Stimulated activated CD4-positive, alpha-beta T cell treated with anti-CD3 and anti-CD28 coated beads, Interleukin-12 subunit alpha, Interleukin-12 subunit beta, amount 100 ng/mL, for 48 hours (primary cell): ENCODE data around the gene FNIP2.
"Not testable (repeated sequence)": the region's sequence is repeated elsewhere in the genome, so short reads cannot be mapped to it uniquely, and the experiment has no call there.

Source experiments
- DNase-seq, 3 donors: peaks; one replicate each; pipeline ENCODE4 v3.0.0-alpha.2; 2020; ENCODE audit warnings: low read depth in 2 of 3, low spot score in 1 of 3

The FNIP2 gene

DNA sequence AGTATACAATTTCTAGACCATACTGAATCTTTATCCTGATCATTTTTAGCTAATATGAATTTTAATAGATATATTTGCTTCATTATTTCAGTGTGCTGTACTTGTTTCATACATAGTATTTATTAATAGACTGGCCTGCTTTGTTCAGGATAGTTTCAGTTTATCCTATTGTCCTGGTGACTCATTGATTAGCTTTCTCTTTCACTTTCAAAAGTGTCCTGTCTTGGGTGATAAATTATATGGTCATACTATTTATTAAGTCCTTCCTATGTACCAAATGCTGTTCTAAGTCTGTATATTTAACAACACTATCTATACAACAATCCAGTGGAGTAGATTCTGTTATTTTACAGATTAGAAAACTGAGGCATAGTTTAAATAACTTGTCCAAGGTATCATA lies 180.3 kb downstream of the FNIP2 start:
- no peak for DNase-seq

DNA sequence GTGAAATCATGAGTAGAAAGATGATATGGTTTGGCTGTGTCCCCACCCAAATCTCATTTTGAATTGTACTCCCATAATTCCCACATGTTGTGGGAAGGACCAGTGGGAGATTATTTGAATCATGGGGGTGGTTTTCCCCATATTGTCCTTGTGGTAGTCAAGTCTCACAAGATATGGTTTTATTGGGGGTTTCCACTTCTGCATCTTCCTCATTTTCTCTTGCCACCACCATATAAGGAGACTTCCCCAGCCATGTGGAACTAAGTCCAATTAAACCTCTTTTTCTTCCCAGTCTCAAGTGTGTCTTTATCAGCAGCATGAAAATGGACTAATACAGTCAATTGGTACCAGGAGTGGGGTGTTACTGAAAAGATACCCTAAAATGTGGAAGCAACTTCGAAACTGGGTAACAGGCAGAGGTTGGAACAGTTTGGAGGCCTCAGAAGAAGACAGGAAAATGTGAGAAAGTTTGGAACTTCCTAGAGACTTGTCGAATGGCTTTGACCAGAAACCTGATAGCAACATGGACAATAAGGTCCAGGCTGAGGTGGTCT lies 183.5 kb downstream of the FNIP2 start:
- not testable (repeated sequence) for DNase-seq

DNA sequence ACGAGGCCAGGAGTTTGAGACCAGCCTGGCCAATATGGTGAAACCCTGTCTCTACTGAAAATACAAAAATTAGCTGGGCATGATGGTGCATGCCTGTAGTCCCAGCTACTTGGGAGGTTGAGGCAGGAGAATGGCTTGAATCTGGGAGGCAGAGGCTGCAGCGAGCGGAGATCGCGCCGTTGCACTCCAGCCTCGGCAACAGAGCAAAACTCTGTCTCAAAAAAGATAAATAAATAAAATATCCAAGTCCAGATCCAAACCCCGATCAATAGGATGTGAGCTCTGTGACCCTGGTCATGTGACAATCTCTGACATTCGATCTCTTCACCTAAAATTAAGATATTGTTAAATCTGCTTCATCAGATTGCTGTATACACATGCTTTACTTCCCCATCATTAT lies 187.5 kb downstream of the FNIP2 start:
- DNase-seq = not testable (repeated sequence)

DNA sequence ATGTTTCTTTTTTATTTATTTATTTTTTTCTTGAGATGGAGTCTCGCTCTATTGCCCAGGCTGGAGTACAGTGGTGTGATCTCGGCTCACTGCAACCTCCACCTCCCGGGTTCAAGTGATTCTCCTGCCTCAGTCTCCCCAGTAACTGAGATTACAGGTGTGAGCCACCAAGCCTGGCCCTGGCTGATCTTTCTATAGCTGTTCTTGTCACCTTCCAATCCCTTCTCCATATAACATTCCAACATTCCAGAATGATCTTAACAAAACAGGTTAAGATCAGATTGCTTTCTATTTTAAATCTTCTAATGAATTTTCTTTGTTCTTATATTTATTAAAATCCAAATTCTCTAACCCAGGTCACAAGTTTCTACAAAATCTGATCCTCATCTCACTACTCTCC lies 188.1 kb downstream of the FNIP2 start:
- DNase-seq = not testable (repeated sequence)
